Coronary artery (tissue), 2 donors: ENCODE measurements around the gene PIK3R1.

ENCODE experiments used
- DNase-seq: peaks from one replicate; pipeline ENCODE4 v3.0.0-alpha.2; 2017; ENCODE audit warnings: low spot score
- H3K27ac ChIP-seq, 2 donors: fragments of 200-600 bp; sonication (generic); one replicate each; pipeline ENCODE4 v1.5.1; 2016 to 2019
- H3K4me3 ChIP-seq: fragments of 200-600 bp; sonication (generic); 2 replicates; pipeline ENCODE4 v1.5.1; 2016; ENCODE audit warnings: mild to moderate bottlenecking, moderate library complexity
- TF ChIP-seq, protein P1 (sequence below): fragments of 200-600 bp; sonication (generic); IDR thresholded peaks from one replicate; pipeline ENCODE4 v1.5.1; 2019; ENCODE audit warnings: antibody characterized with exemption

The PIK3R1 gene

DNA sequence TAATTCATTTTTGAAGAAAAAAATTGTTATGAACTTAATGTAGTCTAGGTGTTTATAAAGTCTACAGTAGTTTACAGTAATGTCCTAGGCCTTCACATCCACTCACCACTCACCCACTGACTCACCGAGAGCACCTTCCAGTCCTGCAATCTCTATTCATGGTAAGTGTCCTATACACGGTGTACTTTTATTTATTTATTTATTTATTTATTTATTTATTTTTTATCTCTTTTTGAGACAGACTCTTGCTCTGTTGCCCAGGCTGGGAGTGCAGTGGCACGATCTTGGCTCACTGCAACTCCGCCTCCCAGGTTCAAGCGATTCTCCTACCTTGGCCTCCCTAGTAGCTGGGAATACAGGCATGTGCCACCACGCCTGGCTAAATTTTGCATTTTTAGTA is 39.3 kb upstream of the PIK3R1 start:
- DNase-seq, result no peak
- no peak overlapping the region for H3K4me3 ChIP-seq
- H3K27ac ChIP-seq, result no peak overlapping the region
- TF ChIP-seq, protein P1, sequence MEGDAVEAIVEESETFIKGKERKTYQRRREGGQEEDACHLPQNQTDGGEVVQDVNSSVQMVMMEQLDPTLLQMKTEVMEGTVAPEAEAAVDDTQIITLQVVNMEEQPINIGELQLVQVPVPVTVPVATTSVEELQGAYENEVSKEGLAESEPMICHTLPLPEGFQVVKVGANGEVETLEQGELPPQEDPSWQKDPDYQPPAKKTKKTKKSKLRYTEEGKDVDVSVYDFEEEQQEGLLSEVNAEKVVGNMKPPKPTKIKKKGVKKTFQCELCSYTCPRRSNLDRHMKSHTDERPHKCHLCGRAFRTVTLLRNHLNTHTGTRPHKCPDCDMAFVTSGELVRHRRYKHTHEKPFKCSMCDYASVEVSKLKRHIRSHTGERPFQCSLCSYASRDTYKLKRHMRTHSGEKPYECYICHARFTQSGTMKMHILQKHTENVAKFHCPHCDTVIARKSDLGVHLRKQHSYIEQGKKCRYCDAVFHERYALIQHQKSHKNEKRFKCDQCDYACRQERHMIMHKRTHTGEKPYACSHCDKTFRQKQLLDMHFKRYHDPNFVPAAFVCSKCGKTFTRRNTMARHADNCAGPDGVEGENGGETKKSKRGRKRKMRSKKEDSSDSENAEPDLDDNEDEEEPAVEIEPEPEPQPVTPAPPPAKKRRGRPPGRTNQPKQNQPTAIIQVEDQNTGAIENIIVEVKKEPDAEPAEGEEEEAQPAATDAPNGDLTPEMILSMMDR, result no peak

DNA sequence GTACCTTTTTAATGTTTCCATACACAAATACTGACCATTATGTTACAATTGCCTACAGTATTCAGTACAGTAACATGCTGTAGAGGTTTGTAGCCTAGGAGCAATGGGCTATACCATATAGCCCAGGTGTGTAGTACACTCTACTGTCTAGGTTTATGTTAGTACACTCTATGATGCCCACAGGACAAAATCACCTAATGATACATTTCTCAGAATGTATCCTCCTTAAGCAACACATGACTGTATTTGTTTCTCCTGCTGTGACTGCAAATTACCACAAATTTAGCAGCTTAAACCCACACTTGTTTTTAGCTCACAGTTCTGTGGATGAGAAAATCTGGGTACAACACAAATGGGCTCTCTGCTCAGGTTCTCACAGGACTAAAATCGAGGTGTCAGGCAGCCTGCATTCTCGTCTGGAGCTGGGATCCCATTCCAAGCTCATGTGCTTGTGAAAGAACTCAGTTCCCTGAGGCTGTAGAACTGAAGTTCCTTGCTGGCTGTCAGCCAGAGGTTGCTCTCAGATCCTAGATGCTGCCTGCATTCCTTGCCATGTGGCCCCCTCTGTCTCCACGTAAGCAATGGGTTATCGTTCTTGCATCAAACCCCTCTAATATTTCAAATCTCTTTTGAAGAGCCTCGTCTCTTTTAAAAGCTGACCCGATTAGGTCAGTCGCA is 38.6 kb upstream of the PIK3R1 start:
- no peak for DNase-seq
- TF ChIP-seq, protein P1, result no peak
- no peak overlapping the region for H3K4me3 ChIP-seq
- H3K27ac ChIP-seq, result no peak overlapping the region

DNA sequence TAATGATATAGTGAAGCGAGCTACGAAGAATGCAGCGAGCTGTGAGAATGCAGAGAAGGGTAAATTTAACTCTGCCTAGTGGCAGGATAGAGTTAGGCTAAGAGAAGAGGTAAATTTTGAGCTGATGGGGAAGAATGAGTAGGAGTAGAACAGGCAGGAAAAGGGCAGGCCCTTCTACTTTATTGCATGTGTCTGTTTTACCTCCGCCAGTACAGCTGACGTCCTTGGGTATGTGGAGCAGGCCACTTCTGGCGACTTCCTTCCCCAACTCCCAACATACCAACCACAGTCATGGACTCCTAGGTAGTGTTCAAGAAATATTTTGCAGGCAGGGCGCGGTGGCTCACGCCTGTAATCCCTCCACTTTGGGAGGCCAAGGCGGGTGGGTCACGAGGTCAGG is 37.9 kb upstream of the PIK3R1 start:
- Histone ChIP-seq H3K4me3 (no peak overlapping the region), H3K27ac (no peak overlapping the region)
- TF ChIP-seq, protein P1, result no peak
- DNase-seq, result no peak

DNA sequence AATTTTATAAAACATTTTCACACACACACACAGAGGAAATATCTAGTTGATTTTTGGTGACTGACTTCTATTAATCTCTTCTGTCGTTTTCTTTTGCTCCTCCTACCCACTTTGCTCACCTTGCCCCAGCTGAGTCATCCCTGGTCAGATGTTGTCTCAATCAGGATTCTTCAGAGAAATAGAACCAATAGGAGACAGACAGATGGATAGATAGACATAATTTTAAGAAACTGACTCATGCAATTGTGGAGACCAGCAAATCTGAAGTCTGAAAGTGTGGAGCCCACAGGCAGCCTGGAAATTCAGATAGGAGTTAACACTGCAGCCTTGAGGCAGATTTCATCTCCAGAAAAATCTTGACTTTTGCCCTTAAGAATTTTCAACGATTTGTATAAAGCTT is 37.0 kb upstream of the PIK3R1 start:
- TF ChIP-seq, protein P1, result no peak
- Histone ChIP-seq H3K27ac (no peak overlapping the region), H3K4me3 (no peak overlapping the region)
- no peak for DNase-seq

DNA sequence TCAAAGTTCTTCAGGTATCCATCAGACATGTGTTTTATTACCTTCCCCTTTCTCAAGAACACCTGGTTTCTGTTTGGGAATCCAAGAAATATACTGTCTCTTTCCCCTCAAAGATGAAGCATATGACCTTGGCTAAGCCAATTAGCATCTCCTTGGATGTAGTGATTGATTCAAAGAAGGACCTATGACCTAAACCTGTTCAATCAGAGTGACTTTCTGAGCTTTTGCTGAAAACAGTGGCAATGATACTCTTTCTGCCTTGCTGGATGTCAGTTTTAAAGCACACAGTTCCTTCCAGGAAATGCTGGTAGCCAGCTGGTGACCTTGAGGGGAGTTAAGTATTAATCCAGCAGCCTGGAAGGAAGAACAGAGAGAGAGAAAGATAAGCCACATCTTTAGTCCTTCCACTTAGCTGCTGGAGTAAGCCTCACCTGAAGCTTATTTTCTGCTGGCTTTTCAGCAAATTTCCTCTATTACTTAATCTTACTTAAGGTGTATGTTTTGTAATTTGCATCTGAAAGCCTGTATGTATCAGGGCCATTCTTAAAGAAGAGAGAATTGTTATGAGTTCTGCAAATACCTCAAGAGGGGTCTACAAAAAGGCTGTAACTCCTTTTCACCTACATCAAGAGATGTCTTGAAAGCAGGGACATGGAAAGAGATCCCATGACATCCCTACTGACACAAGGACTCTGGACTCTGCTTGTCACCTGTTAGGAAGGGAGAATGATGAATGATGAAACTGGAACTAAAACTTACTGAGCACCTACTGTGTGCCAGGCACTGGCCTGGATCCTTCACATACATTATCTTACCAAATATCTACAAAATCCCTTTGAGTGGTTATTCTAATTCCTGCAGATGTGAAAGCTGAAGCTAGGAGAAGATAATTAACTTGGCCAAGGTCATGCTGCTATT is 35.2 kb upstream of the PIK3R1 start:
- no peak overlapping the region for H3K27ac ChIP-seq
- no peak for DNase-seq
- TF ChIP-seq, protein P1, result no peak

DNA sequence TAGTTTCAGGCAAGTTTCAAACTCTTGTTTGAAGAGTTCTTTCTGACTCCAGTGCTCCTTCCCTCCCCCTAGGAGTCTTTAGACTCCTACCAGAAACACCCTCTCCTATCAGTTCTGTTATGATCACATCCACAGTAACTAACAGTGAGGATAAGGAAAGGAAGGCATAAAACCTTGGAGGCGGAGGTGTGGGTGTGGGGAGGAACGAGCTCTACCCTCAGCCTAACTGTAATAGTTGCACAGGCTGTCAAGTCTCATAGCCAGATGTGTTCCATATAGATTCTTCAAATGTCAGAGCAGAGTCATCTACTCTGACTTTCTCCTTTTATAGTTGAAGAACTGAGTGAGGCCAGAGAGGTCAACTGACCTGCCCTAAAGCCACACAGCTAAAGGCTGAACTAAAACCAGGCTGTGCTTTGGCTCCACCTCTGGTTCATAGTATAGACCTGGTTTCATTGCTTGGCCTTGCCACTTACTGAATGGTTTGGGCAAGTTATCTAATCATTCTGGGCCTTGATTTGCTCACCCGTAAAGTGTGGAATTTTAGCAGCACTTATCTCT is 34.4 kb upstream of the PIK3R1 start:
- H3K4me3 ChIP-seq, result no peak overlapping the region
- TF ChIP-seq, protein P1, result no peak
- no peak for DNase-seq
- H3K27ac ChIP-seq, result no peak overlapping the region

More for the DNA sequence above, 35.2 kb upstream of the PIK3R1 start:
- H3K4me3 ChIP-seq, result no peak overlapping the region
